ENCODE measurements around the gene DAP3. TPM values are rescaled to one million over a fixed set of nuclear protein-coding genes. Genes with fewer than 3 reads are reported as not detected.

The DAP3 gene
- total RNA-seq, 1 experiment from 2014 or later, result 226 TPM

DNA sequence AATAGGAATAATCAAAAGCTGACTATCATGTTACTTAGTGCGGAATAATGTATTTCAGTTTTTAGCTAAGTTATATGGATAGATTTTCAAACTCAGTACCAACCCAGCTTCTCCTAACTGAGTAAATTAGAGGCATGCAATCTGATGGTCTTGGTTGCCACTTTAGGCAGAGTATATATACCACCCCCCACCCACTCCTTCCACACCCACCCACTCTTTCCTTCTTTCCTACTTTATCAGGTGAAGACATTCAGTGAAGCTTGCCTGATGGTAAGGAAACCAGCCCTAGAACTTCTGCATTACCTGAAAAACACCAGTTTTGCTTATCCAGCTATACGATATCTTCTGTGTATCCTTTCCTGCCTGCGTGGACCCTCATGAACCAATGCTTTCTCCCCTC, 36.3 kb downstream of the DAP3 start:
- intact Hi-C loops (cut with micrococcal nuclease), result loop anchor here (10.0 kb wide), 1 partner anchor 260 kb away; no protein-coding TSS in a partner anchor
- TF ChIP-seq CTCF (IDR thresholded peaks at IDR 0.05; ENCODE audit: unreplicated experiment), result no peak

DNA sequence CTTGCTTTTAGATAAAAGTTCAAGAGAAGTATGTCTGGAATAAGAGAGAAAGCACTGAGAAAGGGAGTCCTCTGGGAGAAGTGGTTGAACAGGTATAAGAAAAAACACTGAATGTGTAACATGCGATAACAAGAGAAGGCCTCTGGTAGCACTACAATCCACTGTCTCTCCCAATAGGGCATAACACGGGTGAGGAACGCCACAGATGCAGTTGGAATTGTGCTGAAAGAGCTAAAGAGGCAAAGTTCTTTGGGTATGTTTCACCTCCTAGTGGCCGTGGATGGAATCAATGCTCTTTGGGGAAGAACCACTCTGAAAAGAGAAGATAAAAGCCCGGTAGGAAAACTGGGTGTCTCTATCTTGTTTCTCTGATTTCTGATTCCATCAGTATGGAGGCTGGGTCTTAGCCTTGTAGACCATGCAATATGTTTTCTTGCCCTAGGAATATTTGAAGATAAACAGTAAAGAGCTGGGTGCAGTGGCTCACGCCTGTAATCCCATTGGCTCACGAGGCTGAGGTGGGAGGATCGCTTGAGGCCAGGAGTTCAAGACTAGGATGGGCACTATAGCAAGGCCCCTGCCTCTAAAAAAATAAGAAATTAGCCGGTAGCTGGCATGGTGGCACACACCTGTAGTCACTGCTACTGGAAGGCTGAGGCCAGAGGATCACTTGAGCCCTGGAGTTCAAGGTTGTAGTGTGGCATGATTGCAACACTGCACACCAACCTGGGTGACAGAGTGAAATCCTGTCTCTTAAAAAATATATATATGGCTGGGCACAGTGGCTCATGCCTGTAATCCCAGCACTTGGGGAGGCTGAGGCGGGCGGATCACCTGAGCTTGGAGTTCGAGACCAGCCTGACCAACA, 40.4 kb downstream of the DAP3 start:
- peak; percentile 59 for TF ChIP-seq CTCF (IDR thresholded peaks at IDR 0.05; ENCODE audit: unreplicated experiment)
- ChIA-PET CTCF (interaction anchor here (0.6 to 1.6 kb wide), 19 partner anchors 8 to 477 kb away, joined by 3 to 20 read pairs (median 4); no protein-coding TSS in a partner anchor), POLR2A (interaction anchor here (0.6 to 1.4 kb wide), 7 partner anchors 12 to 81 kb away, joined by 3 to 10 read pairs (median 3); no protein-coding TSS in a partner anchor)
- Mint-ChIP-seq H3K4me1 (ENCODE audit: insufficient read depth, unreplicated experiment) (no peaks in the 10 kb centered on the region), H3K27ac (ENCODE audit: low read depth, unreplicated experiment) (peak overlapping the region; percentile 39), H3K27me3 (ENCODE audit: insufficient read depth, unreplicated experiment) (no peaks in the 10 kb centered on the region), H3K36me3 (ENCODE audit: insufficient read depth, unreplicated experiment) (peaks cover 98% of the 10 kb centered on the region), H3K9me3 (ENCODE audit: unreplicated experiment) (no peaks in the 10 kb centered on the region), H3K4me3 (ENCODE audit: unreplicated experiment) (no peak overlapping the region)
- DNase-seq (ENCODE audit: unreplicated experiment), result peak; percentile 80
- BruUV-seq (replicated peaks), result no TSS peak
- intact Hi-C loops (cut with micrococcal nuclease), result loop anchor here (10.0 kb wide), 1 partner anchor 256 kb away; no protein-coding TSS in a partner anchor

More for the DNA sequence above, 36.3 kb downstream of the DAP3 start:
- Mint-ChIP-seq H3K27me3 (ENCODE audit: insufficient read depth, unreplicated experiment) (no peaks in the 10 kb centered on the region), H3K27ac (ENCODE audit: low read depth, unreplicated experiment) (no peak overlapping the region), H3K4me3 (ENCODE audit: unreplicated experiment) (no peak overlapping the region), H3K4me1 (ENCODE audit: insufficient read depth, unreplicated experiment) (no peaks in the 10 kb centered on the region), H3K36me3 (ENCODE audit: insufficient read depth, unreplicated experiment) (peaks cover 96% of the 10 kb centered on the region), H3K9me3 (ENCODE audit: unreplicated experiment) (no peaks in the 10 kb centered on the region)
- POLR2A ChIA-PET, result interaction anchor here (0.7 to 1.7 kb wide), 4 partner anchors 10 to 75 kb away, joined by 3 to 4 read pairs (median 4); no protein-coding TSS in a partner anchor
- no peak for DNase-seq (ENCODE audit: unreplicated experiment)
- BruUV-seq (replicated peaks), result no TSS peak
- CTCF ChIA-PET, result interaction anchor here (0.5 to 1.5 kb wide), 6 partner anchors 10 to 474 kb away, joined by 3 to 6 read pairs (median 4); no protein-coding TSS in a partner anchor

DNA sequence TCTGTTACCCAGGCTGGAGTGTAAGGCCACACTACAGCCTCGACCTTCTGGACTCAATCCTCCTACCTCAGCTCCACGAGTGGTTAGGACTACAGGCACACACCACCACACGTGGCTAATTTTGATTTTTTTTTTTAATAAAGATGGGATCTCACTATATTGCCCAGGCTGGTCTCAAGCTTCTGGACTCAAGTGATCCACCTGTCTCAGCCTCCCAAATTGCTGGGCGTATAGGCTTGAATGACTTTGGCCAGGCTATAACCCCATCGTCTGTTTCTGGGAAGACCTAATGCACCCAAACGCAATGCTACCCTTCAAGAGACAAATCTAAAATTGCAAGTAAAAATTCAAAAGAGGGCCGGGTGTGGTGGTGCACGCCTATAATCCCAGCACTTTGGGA, 52.1 kb downstream of the DAP3 start:
- no peak overlapping the region for H3K4me3 Mint-ChIP-seq (ENCODE audit: unreplicated experiment)
- no peak for TF ChIP-seq CTCF (IDR thresholded peaks at IDR 0.05; ENCODE audit: unreplicated experiment)
- intact Hi-C loops (cut with micrococcal nuclease), result no loop called here
- ChIA-PET POLR2A (interaction anchor here (0.6 to 0.7 kb wide), 3 partner anchors 192 to 1450 kb away, joined by 3 to 4 read pairs (median 3); no protein-coding TSS in a partner anchor), CTCF (interaction anchor here (0.6 to 0.8 kb wide), 2 partner anchors 11 to 76 kb away, joined by 4 to 5 read pairs; no protein-coding TSS in a partner anchor)
- no peak overlapping the region for H3K27ac Mint-ChIP-seq (ENCODE audit: low read depth, unreplicated experiment)
- DNase-seq (ENCODE audit: unreplicated experiment), result no peak
- H3K9me3 Mint-ChIP-seq (ENCODE audit: unreplicated experiment), result no peaks in the 10 kb centered on the region
- peaks cover 40% of the 10 kb centered on the region for H3K36me3 Mint-ChIP-seq (ENCODE audit: insufficient read depth, unreplicated experiment)
- H3K4me1 Mint-ChIP-seq (ENCODE audit: insufficient read depth, unreplicated experiment), result no peaks in the 10 kb centered on the region
- BruUV-seq (replicated peaks), result no TSS peak
- H3K27me3 Mint-ChIP-seq (ENCODE audit: insufficient read depth, unreplicated experiment), result no peaks in the 10 kb centered on the region

DNA sequence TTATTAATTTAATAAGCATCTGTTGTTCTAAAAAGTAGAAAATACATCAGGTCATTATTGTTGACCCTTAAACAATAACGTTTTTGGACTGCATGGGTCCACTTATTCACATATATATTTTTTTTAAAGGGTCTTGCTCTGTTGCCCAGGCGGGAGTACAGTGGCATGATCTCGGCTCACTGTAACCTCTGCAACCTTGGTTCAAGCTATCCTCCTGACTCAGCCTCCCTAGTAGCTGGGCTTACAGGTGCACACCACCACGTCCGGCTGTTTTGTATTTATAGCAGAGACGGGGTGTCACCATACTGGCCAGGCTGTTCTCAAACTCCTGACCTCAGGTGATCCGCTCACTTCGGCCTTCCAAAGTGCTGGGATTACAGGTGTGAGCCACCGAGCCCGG, 53.0 kb downstream of the DAP3 start:
- Mint-ChIP-seq H3K27me3 (ENCODE audit: insufficient read depth, unreplicated experiment) (no peaks in the 10 kb centered on the region), H3K4me1 (ENCODE audit: insufficient read depth, unreplicated experiment) (no peaks in the 10 kb centered on the region), H3K4me3 (ENCODE audit: unreplicated experiment) (no peak overlapping the region), H3K36me3 (ENCODE audit: insufficient read depth, unreplicated experiment) (peaks cover 31% of the 10 kb centered on the region), H3K9me3 (ENCODE audit: unreplicated experiment) (no peaks in the 10 kb centered on the region), H3K27ac (ENCODE audit: low read depth, unreplicated experiment) (no peak overlapping the region)
- DNase-seq (ENCODE audit: unreplicated experiment), result no peak
- ChIA-PET POLR2A (interaction anchor here (0.6 to 1.2 kb wide), 6 partner anchors 13 to 1451 kb away, joined by 3 to 4 read pairs (median 3); no protein-coding TSS in a partner anchor), CTCF (interaction anchor here (0.8 to 3.7 kb wide), 2 partner anchors 12 to 13 kb away, joined by 5 to 20 read pairs; no protein-coding TSS in a partner anchor)
- no TSS peak for BruUV-seq (replicated peaks)
- intact Hi-C loops (cut with micrococcal nuclease), result no loop called here
- TF ChIP-seq CTCF (IDR thresholded peaks at IDR 0.05; ENCODE audit: unreplicated experiment), result no peak

Measured in MCF 10A (cell line).